Calu3 (cell line): ENCODE data around the gene ADAMTS17. TPM values are rescaled to one million over a fixed set of nuclear protein-coding genes. Genes with fewer than 3 reads are reported as not detected.

ENCODE experiments used
- BruUV-seq: library from RNA; stranded (reverse); fragments of 400-500 nt; replicated peaks from 2 replicates; lab custom pipeline; 2021; lab: Mats Ljungman, UMichigan
- CTCF ChIA-PET: fragments of 300-600 bp; sonication (Branson Sonifier 250); formaldehyde crosslinking; loops from one replicate; lab custom pipeline; 2022; ENCODE audit warnings: antibody characterized with exemption; lab: Charles Lee
- DNase-seq: peaks from one replicate; pipeline ENCODE4 v3.0.0; 2022
- H3K27ac Mint-ChIP-seq: one replicate; pipeline ENCODE4 v1.8.0; 2022; ENCODE audit warnings: mixed read lengths; ENCODE audit not compliant: unreplicated experiment
- H3K27me3 Mint-ChIP-seq: one replicate; pipeline ENCODE4 v1.8.0; 2022; ENCODE audit warnings: mixed read lengths; ENCODE audit not compliant: unreplicated experiment
- H3K36me3 Mint-ChIP-seq: one replicate; pipeline ENCODE4 v1.8.0; 2022; ENCODE audit warnings: mild to moderate bottlenecking, moderate library complexity, mixed read lengths; ENCODE audit not compliant: insufficient read depth, unreplicated experiment
- H3K4me1 Mint-ChIP-seq: one replicate; pipeline ENCODE4 v1.8.0; 2022; ENCODE audit warnings: mild to moderate bottlenecking, low read depth, mixed read lengths; ENCODE audit not compliant: unreplicated experiment
- H3K4me3 Mint-ChIP-seq: one replicate; pipeline ENCODE4 v1.8.0; 2022; ENCODE audit warnings: mild to moderate bottlenecking, low read depth, moderate library complexity, mixed read lengths; ENCODE audit not compliant: unreplicated experiment
- H3K9me3 Mint-ChIP-seq: one replicate; pipeline ENCODE4 v1.8.0; 2022; ENCODE audit warnings: low read depth, mixed read lengths; ENCODE audit not compliant: unreplicated experiment
- CTCF ChIP-seq: fragments of 200-600 bp; IDR thresholded peaks from one replicate; pipeline ENCODE4 v1.8.0; 2022; ENCODE audit warnings: antibody characterized with exemption; ENCODE audit not compliant: unreplicated experiment
- intact Hi-C: fragments of 100-400 bp; cut with micrococcal nuclease; formaldehyde crosslinking; loops from one replicate; pipeline ENCODE4 v1.10.0; 2022; ENCODE audit not compliant: unreplicated experiment
- total RNA-seq: library from RNA; stranded (reverse); gene quantifications from 2 replicates; pipeline ENCODE4 v1.2.3, GENCODE V29; 2022

ADAMTS17 gene
- total RNA-seq, 1 experiment from 2014 or later, result 3.5 TPM

- no peak for TF ChIP-seq CTCF
- no peaks in the 10 kb centered on the region for H3K36me3 Mint-ChIP-seq
- CTCF ChIA-PET, result interaction anchor here (0.6 to 0.7 kb wide), 2 partner anchors 132 to 377 kb away, joined by 3 to 5 read pairs; no protein-coding TSS in a partner anchor
These were observed 378.5 kb downstream of the ADAMTS17 start for GRCh38 chr15:99963096-99963825.

GRCh38 chr15:99962006-99962561 is 379.7 kb downstream of the ADAMTS17 start:
- CTCF ChIA-PET, result no interaction called here
- Mint-ChIP-seq H3K27ac (no peak overlapping the region), H3K27me3 (no peaks in the 10 kb centered on the region), H3K4me3 (no peak overlapping the region), H3K4me1 (no peaks in the 10 kb centered on the region), H3K36me3 (no peaks in the 10 kb centered on the region), H3K9me3 (peaks cover 16% of the 10 kb centered on the region)
- TF ChIP-seq CTCF, result no peak
- DNase-seq, result no peak
- BruUV-seq, result no TSS peak
- intact Hi-C loops, result no loop called here

More at GRCh38 chr15:99963096-99963825, 378.5 kb downstream of the ADAMTS17 start:
- H3K27me3 Mint-ChIP-seq, result no peaks in the 10 kb centered on the region
- intact Hi-C loops, result no loop called here
- no peak overlapping the region for H3K27ac Mint-ChIP-seq
- no TSS peak for BruUV-seq
- DNase-seq, result no peak
- no peak overlapping the region for H3K4me3 Mint-ChIP-seq
- H3K4me1 Mint-ChIP-seq, result no peaks in the 10 kb centered on the region
- peaks cover 11% of the 10 kb centered on the region for H3K9me3 Mint-ChIP-seq

DNA sequence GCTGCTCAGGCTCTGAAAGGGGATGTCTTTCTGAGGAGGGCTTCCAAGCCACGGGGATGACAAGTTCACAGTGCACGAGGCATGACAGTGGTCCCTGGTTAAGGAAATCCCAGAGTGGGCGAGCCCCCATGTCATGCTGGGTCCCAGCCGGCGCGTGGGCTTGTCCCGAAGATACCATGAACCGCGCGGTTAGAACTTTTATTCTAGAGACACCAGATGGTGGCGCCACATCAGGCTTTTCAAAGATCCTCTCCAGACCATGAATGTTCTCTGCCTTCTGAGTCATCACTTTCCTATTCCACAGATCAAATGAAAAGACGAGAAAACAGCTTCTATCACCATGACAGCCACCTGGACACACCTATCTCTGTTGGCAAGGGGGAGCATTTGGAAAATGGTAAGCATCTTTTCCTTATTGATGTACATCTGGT is 380.7 kb downstream of the ADAMTS17 start:
- Mint-ChIP-seq H3K27ac (no peak overlapping the region), H3K4me1 (no peaks in the 10 kb centered on the region), H3K9me3 (peaks cover 18% of the 10 kb centered on the region), H3K4me3 (no peak overlapping the region), H3K36me3 (no peaks in the 10 kb centered on the region), H3K27me3 (no peaks in the 10 kb centered on the region)
- TF ChIP-seq CTCF, result no peak
- BruUV-seq, result no TSS peak
- intact Hi-C loops, result no loop called here
- CTCF ChIA-PET, result no interaction called here
- no peak for DNase-seq

GRCh38 chr15:99959326-99959725 is 382.4 kb downstream of the ADAMTS17 start:
- H3K4me3 Mint-ChIP-seq, result no peak overlapping the region
- H3K27me3 Mint-ChIP-seq, result no peaks in the 10 kb centered on the region
- no peaks in the 10 kb centered on the region for H3K4me1 Mint-ChIP-seq
- CTCF ChIA-PET, result no interaction called here
- TF ChIP-seq CTCF, result no peak
- H3K36me3 Mint-ChIP-seq, result no peaks in the 10 kb centered on the region
- H3K9me3 Mint-ChIP-seq, result peaks cover 16% of the 10 kb centered on the region
- no peak for DNase-seq
- no TSS peak for BruUV-seq
- no peak overlapping the region for H3K27ac Mint-ChIP-seq
- intact Hi-C loops, result no loop called here
